GM12892 (cell line): ENCODE results near the gene MYPN.

Experiments used
- POLR2A ChIP-seq: IDR thresholded peaks from 2 replicates; pipeline ENCODE4 v1.6.1; 2011; ENCODE audit warnings: low read depth, low read length, control low read depth
- POLR2AphosphoS5 ChIP-seq: IDR thresholded peaks from 2 replicates; pipeline ENCODE4 v1.6.1; 2011; ENCODE audit warnings: low read depth, low read length, control low read depth
- TAF1 ChIP-seq: IDR thresholded peaks from 2 replicates; pipeline ENCODE4 v1.6.1; 2011; ENCODE audit warnings: low read depth, mild to moderate bottlenecking, control low read depth, low read length, borderline replicate concordance

DNA sequence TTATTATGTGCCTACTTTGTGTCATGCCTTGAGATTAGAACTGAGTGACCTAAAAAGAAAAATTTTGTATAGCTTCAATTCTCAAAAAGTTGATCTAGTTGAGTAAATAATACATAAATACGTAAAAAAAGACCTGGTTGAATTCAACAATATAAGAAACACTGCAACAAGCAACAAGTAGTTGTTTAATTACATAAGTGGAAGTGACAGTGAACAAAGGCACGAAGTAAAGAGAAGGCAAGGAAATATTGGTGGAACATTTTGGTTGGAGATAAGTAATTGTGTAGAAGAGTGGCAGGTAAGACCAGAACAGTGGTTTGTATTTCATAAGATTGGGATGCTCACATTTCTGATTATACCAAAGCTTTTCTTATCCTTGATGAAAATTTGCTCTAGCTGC lies 8.2 kb upstream of the MYPN start:
- TF ChIP-seq POLR2A, result no peak
- no peak for TF ChIP-seq POLR2AphosphoS5
- TF ChIP-seq TAF1, result no peak
